Karpas-422 (cell line): Measurements from ENCODE around the gene TTYH2. TPM values are rescaled to one million over a fixed set of nuclear protein-coding genes. Genes with fewer than 3 reads are reported as not detected.

Experiments used
- DNase-seq: peaks from one replicate; pipeline ENCODE4 v3.0.0-alpha.2; 2015
- H2AFZ ChIP-seq: fragments of 200-600 bp; sonication (generic); 2 replicates; pipeline ENCODE4 v1.6.1; 2014; ENCODE audit warnings: antibody characterized with exemption, low read length, mixed read lengths
- H3K27ac ChIP-seq: fragments of 200-600 bp; sonication (generic); 2 replicates; pipeline ENCODE4 v1.5.1; 2014; ENCODE audit warnings: mild to moderate bottlenecking, low read length, moderate library complexity
- H3K27me3 ChIP-seq: fragments of 200-600 bp; sonication (generic); 2 replicates; pipeline ENCODE4 v1.6.1; 2014; ENCODE audit warnings: low read length, mixed read lengths
- H3K36me3 ChIP-seq: fragments of 200-600 bp; sonication (generic); 2 replicates; pipeline ENCODE4 v1.6.1; 2014; ENCODE audit warnings: low read length, mixed read lengths; ENCODE audit not compliant: insufficient read depth
- H3K4me1 ChIP-seq: fragments of 200-600 bp; sonication (generic); 2 replicates; pipeline ENCODE4 v1.6.1; 2014; ENCODE audit warnings: mild to moderate bottlenecking, low read length, mixed read lengths
- H3K4me2 ChIP-seq: fragments of 200-600 bp; sonication (generic); 2 replicates; pipeline ENCODE4 v1.6.1; 2014; ENCODE audit warnings: low read length, low read depth, mild to moderate bottlenecking; ENCODE audit not compliant: poor library complexity, severe bottlenecking
- H3K4me3 ChIP-seq: fragments of 200-600 bp; sonication (generic); 2 replicates; pipeline ENCODE4 v1.5.1; 2014; ENCODE audit warnings: mild to moderate bottlenecking, antibody characterized with exemption, low read length, mixed read lengths
- H3K79me2 ChIP-seq: fragments of 200-600 bp; sonication (generic); 2 replicates; pipeline ENCODE4 v1.6.1; 2014; ENCODE audit warnings: mild to moderate bottlenecking, low read length, mixed read lengths
- H3K9ac ChIP-seq: fragments of 200-600 bp; sonication (generic); 2 replicates; pipeline ENCODE4 v1.6.0; 2014; ENCODE audit warnings: low read length
- H3K9me2 ChIP-seq: fragments of 200-600 bp; sonication (generic), shearing (Covaris generic); replicated peaks from 2 replicates; pipeline ENCODE4 v1.6.0; 2014; ENCODE audit warnings: mild to moderate bottlenecking, low read length, moderate library complexity; ENCODE audit not compliant: insufficient read depth
- H3K9me3 ChIP-seq: fragments of 300-700, 200-600 bp; sonication (generic); 2 replicates; pipeline ENCODE4 v1.6.1; 2014; ENCODE audit warnings: low read length, mixed read lengths
- H4K20me1 ChIP-seq: fragments of 200-600 bp; sonication (generic); 2 replicates; pipeline ENCODE4 v1.6.1; 2014; ENCODE audit warnings: mild to moderate bottlenecking, antibody characterized with exemption, low read length, low read depth; ENCODE audit not compliant: insufficient read depth
- total RNA-seq: library from RNA; depleted of rRNA; stranded (reverse); fragments of >200 nt; shearing (Covaris generic); gene quantifications from 2 replicates; pipeline ENCODE4 v1.2.3, GENCODE V29; 2014; ENCODE audit warnings: low replicate concordance

TTYH2 gene
- total RNA-seq, 1 experiment from 2014 or later, result not detected

DNA sequence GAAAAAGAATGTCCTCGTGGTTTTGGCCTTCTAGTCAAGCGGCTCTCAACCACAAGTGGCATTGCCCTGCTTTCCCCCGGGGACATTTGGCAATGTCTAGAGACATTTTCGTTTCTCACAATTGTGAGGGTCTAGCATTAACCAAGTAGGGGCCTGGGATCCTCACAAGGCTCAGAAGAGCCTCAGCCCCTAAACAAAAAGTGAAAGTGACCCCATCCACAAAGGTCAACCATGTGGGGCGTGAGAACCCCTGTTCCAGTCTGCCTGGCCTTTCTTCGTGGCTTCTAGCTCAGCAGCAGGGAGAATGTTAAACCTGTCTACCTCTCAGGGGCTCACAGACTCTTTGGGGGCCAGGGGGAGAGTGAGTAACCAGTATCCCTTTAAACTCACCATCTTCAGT, 14.7 kb upstream of the TTYH2 start:
- peaks cover 2% of the 10 kb centered on the region for H3K79me2 ChIP-seq
- no peak overlapping the region for H3K4me2 ChIP-seq
- no peak for DNase-seq
- no peaks in the 10 kb centered on the region for H3K36me3 ChIP-seq
- H3K4me3 ChIP-seq, result no peak overlapping the region
- H3K9me3 ChIP-seq, result no peaks in the 10 kb centered on the region
- no peaks in the 10 kb centered on the region for H3K9me2 ChIP-seq
- H4K20me1 ChIP-seq, result no peaks in the 10 kb centered on the region
- H2AFZ ChIP-seq, result no peak overlapping the region
- no peaks in the 10 kb centered on the region for H3K4me1 ChIP-seq
- H3K27ac ChIP-seq, result no peak overlapping the region
- H3K27me3 ChIP-seq, result no peaks in the 10 kb centered on the region
- H3K9ac ChIP-seq, result no peak overlapping the region

DNA sequence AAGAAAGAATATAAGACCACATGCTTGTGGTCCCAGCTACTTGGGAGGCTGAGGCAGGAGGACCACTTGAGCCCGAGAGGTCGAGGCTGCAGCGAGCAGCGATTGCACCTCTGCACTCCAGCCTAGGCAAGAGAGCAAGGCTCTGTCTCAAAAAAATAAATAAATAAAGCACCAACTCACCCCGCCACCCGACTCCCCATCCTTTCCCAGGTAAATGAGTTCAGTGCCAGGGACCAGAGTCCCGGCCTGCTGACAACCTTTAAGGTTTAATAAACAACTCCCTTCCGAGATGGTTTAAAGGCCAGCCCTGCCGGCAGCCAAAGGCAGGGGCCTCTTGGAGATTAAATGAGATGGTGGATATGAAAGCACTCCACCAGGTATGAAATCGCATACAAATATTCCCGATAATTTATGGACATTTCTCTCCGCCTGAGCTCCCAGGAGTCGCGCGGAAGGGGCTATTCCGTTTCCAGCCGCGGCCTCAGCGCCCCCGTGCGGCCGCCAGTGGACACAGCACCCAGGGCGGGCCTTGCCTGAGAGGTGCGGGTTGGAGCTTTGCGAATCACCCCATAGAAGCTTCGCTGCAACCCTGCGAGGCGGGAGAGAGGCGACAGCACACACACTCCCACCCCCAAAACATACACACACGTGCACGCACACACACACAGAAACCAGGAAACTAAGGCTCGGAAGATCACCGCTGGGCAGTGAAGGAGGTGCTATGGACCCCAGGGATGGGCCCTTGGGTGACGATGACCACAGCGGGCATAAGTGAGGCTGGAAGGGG, 13.9 kb upstream of the TTYH2 start:
- H3K4me1 ChIP-seq, result peaks cover 3% of the 10 kb centered on the region
- no peak overlapping the region for H2AFZ ChIP-seq
- H3K4me3 ChIP-seq, result no peak overlapping the region
- H3K79me2 ChIP-seq, result peaks cover 10% of the 10 kb centered on the region
- no peak overlapping the region for H3K9ac ChIP-seq
- no peaks in the 10 kb centered on the region for H3K27me3 ChIP-seq
- no peak overlapping the region for H3K4me2 ChIP-seq
- H3K9me3 ChIP-seq, result no peaks in the 10 kb centered on the region
- no peak overlapping the region for H3K27ac ChIP-seq
- DNase-seq, result peak; percentile 74
- H4K20me1 ChIP-seq, result peaks cover 7% of the 10 kb centered on the region
- no peaks in the 10 kb centered on the region for H3K9me2 ChIP-seq
- H3K36me3 ChIP-seq, result peaks cover 6% of the 10 kb centered on the region

DNA sequence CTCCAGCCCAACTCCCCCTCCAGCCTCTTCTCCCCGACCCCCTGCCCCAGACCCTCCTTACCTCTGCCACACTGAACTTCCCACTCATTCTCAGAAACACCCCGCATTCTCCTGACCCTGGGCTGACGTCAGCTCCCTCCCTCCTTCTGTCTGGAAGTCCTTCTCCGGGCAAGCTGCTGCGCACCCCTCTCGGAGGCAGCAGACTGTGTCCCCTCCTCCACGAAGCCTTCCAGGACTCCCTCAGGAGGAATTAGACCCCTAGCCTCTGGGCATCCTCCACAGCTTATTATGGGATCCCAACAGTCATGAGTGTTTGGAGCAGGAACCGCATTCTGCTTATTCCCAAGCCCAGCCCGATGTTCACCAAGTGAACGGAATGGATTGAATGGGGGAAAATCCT, 13.3 kb upstream of the TTYH2 start:
- Histone ChIP-seq H3K9ac (no peak overlapping the region), H3K4me3 (no peak overlapping the region), H2AFZ (no peak overlapping the region), H3K36me3 (peaks cover 12% of the 10 kb centered on the region), H3K27me3 (no peaks in the 10 kb centered on the region), H3K4me1 (peaks cover 9% of the 10 kb centered on the region), H3K9me3 (no peaks in the 10 kb centered on the region), H3K4me2 (no peak overlapping the region), H3K27ac (no peak overlapping the region), H3K79me2 (peaks cover 17% of the 10 kb centered on the region), H3K9me2 (no peaks in the 10 kb centered on the region), H4K20me1 (peaks cover 13% of the 10 kb centered on the region)
- DNase-seq, result no peak

DNA sequence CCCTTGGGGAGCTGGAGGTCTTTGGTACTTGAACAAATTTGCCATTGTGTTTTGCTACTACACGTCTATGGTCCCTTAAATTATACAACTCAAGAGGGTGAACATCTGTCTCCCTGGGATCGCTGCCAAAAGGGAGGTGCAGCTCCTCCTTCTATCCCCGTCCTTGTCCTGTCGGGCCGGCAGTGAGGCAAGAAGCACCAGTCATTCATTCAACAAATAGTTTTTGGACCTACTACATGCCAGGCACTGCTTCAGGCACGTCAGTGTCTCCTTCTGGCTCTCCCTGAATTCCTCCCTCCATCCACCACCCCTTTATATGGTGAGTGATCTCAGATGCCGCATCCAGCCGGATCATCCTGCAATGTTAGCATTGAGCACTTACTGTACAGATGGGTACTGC, 12.1 kb upstream of the TTYH2 start:
- H4K20me1 ChIP-seq, result peaks cover 24% of the 10 kb centered on the region
- no peaks in the 10 kb centered on the region for H3K27me3 ChIP-seq
- H3K9ac ChIP-seq, result no peak overlapping the region
- no peak overlapping the region for H3K4me2 ChIP-seq
- no peak overlapping the region for H3K4me3 ChIP-seq
- no peaks in the 10 kb centered on the region for H3K9me3 ChIP-seq
- no peak overlapping the region for H3K27ac ChIP-seq
- no peak for DNase-seq
- H2AFZ ChIP-seq, result no peak overlapping the region
- peaks cover 19% of the 10 kb centered on the region for H3K4me1 ChIP-seq
- peaks cover 28% of the 10 kb centered on the region for H3K79me2 ChIP-seq
- H3K9me2 ChIP-seq, result no peaks in the 10 kb centered on the region
- H3K36me3 ChIP-seq, result peaks cover 22% of the 10 kb centered on the region

DNA sequence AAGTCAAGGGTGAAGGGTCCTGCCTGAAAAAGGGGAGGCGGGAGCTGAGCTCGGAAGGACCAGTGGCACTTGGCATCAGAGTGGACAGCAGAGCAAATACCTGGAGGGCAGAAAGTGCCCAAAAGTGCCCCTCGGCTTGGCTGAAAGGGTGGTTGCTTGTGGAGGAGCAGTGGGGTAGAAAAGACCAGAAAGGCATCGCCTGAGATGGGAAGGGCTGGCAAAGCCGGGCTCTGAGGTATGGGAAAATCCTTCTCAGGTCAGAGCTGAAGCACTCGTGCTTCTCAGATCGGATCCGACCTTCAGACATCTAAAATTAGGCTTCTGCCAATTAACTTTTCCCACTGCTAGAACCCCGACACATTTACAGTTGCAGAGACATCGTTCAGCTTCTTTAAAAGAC, 11.4 kb upstream of the TTYH2 start:
- Histone ChIP-seq H3K4me1 (peaks cover 19% of the 10 kb centered on the region), H3K27me3 (no peaks in the 10 kb centered on the region)

DNA sequence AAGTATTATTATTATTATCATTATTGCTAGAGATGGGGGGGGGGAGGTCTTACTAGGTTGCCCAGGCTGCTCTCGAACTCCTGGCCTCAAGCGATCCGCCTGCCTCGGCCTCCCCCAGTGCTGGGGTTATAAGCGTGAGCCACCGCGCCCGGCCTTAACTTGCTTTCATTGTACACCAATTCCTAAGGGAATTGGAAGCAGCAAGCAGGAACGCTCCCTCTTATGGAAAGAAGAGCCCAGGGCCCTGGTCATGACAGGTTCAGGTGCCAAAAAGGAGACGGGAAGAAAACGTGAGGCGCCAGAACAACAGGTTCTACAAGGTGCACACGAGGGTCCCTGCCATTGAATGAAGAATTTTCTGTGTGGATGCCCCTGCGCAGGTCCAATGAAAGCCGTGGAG, 10.4 kb upstream of the TTYH2 start:
- no peaks in the 10 kb centered on the region for H3K27me3 ChIP-seq
- no peaks in the 10 kb centered on the region for H3K9me3 ChIP-seq
- H3K79me2 ChIP-seq, result peaks cover 36% of the 10 kb centered on the region
- H3K4me2 ChIP-seq, result peak overlapping the region; percentile 39
- H3K9me2 ChIP-seq, result no peaks in the 10 kb centered on the region
- no peak overlapping the region for H3K4me3 ChIP-seq
- H2AFZ ChIP-seq, result peak overlapping the region; percentile 47; the same call in 1 of the 2 replicates
- peaks cover 35% of the 10 kb centered on the region for H4K20me1 ChIP-seq
- H3K27ac ChIP-seq, result no peak overlapping the region
- peaks cover 19% of the 10 kb centered on the region for H3K4me1 ChIP-seq
- 0 out of 2 replicates have a peak overlapping the region, but pooled peaks have one; percentile 4 for H3K9ac ChIP-seq
- no peak for DNase-seq
- peaks cover 25% of the 10 kb centered on the region for H3K36me3 ChIP-seq

More for the DNA sequence above, 11.4 kb upstream of the TTYH2 start:
- H3K79me2 ChIP-seq, result peaks cover 32% of the 10 kb centered on the region
- no peaks in the 10 kb centered on the region for H3K9me3 ChIP-seq
- H3K27ac ChIP-seq, result no peak overlapping the region
- peaks cover 25% of the 10 kb centered on the region for H3K36me3 ChIP-seq
- no peak overlapping the region for H3K9ac ChIP-seq
- H3K4me3 ChIP-seq, result no peak overlapping the region
- no peak overlapping the region for H2AFZ ChIP-seq
- no peak overlapping the region for H3K4me2 ChIP-seq
- peaks cover 29% of the 10 kb centered on the region for H4K20me1 ChIP-seq
- no peak for DNase-seq
- no peaks in the 10 kb centered on the region for H3K9me2 ChIP-seq

DNA sequence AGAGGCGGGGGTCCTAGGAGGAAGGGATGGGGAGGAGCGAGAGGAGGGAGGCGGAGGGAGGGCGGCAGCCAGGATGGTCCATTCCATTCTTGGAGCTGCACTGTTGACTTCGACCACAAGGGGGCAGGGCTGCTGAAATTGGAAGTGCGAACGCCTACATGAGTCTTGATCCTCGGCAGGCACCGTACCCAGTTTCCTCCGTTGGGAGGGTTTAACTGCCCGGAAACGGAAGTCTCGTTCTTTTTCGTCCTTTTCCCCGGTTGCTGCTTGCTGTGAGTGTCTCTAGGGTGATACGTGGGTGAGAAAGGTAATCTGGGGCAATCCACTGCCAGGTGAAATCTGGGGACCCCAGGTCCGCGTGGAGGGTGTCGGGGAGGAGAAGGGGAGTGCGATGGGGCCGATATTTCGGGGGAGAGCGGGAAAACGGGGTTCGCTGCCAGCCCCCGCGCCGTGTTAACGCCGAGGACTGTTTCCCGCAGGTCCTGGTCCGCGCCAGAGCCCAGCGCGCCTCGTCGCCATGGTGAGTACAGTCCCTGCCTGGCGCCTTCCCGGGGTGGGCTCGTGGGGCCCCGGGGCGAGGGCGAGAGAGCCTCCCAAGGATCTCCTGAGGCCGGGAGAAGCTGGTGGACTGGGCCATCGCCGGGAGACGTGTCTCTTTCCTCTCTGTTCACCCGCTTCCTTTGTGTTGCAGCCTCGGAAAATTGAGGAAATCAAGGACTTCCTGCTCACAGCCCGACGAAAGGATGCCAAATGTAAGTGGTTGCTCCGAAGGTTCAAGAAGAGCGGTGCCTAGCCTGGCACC, 9.7 kb upstream of the TTYH2 start, which contains the start of gene RPL38:
Gene RPL38, plus strand, starts transcription at position 240 of the 802 bp plus-strand sequence. Its CDS starts 278 bp downstream, at position 518.
- Histone ChIP-seq H3K4me2 (peak within 1 kb of the TSS; percentile 96), H3K9me2 (no peaks in the 10 kb centered on the region), H3K9me3 (no peaks in the 10 kb centered on the region), H3K27ac (peak within 1 kb of the TSS; percentile 51), H4K20me1 (peaks cover 41% of the 10 kb centered on the region), H3K4me3 (peak within 1 kb of the TSS; percentile 98), H3K36me3 (peaks cover 29% of the 10 kb centered on the region), H3K27me3 (no peaks in the 10 kb centered on the region), H2AFZ (peak within 1 kb of the TSS; percentile 47; the same call in 1 of the 2 replicates), H3K9ac (peak within 1 kb of the TSS; percentile 97), H3K79me2 (peaks cover 36% of the 10 kb centered on the region), H3K4me1 (peaks cover 19% of the 10 kb centered on the region)
- peak; percentile 98 for DNase-seq

DNA sequence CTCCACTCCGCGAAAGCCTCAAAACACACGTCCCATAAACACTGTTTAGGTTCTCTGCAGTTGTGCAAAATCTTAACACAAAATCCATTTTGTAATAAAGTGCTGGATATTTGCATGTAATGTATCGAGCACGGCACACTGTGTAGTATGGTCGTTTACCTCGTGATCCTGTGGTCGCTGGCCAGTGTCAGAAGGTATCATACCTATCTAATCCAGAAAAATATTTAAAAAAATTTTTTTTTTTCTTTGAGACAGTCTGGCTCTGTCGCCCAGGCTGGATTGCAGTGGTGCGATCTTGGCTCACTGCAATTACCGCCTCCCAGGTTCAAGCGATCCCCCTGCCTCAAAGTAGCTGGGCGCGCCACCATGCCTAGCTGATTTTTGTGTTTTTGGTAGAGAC, 8.9 kb upstream of the TTYH2 start:
- H3K27ac ChIP-seq, result peak overlapping the region; percentile 51
- H3K4me1 ChIP-seq, result peaks cover 19% of the 10 kb centered on the region
- H3K4me3 ChIP-seq, result peak overlapping the region; percentile 98
- H3K9ac ChIP-seq, result peak overlapping the region; percentile 97
- no peak for DNase-seq
- no peaks in the 10 kb centered on the region for H3K27me3 ChIP-seq
- peaks cover 48% of the 10 kb centered on the region for H4K20me1 ChIP-seq
- no peaks in the 10 kb centered on the region for H3K9me3 ChIP-seq
- peaks cover 36% of the 10 kb centered on the region for H3K79me2 ChIP-seq
- H3K9me2 ChIP-seq, result no peaks in the 10 kb centered on the region
- peaks cover 36% of the 10 kb centered on the region for H3K36me3 ChIP-seq
- peak overlapping the region; percentile 96 for H3K4me2 ChIP-seq
- H2AFZ ChIP-seq, result no peak overlapping the region
